Esophagus squamous epithelium (tissue), 5 donors: ENCODE results near the gene JUNB. TPM values are rescaled to one million over a fixed set of nuclear protein-coding genes. Genes with fewer than 3 reads are reported as not detected.
A peak's percentile ranks its signal among the peaks of the same experiment; 100 is the strongest.

ENCODE experiments used
- DNase-seq: peaks from one replicate; lab custom pipeline; 2025; lab: John Stamatoyannopoulos, UW
- H3K27ac ChIP-seq, 4 donors: fragments of 200-600 bp; sonication (generic); one replicate each; pipeline ENCODE4 v1.5.1; 2016 to 2019; ENCODE audit warnings: mild to moderate bottlenecking in 1 of 4
- H3K27me3 ChIP-seq, 4 donors: fragments of 200-600 bp; sonication (generic); 1 replicate in 3 of 4; 2 replicates in 1 of 4; pipeline versions ENCODE4 v1.5.1 to v1.6.0; 2017 to 2021; ENCODE audit warnings: antibody characterized with exemption in 1 of 4
- H3K36me3 ChIP-seq, 3 donors: fragments of 200-600 bp; sonication (generic); one replicate each; pipeline ENCODE4 v1.5.1; 2016 to 2019
- H3K4me1 ChIP-seq, 3 donors: fragments of 200-600 bp; sonication (generic); one replicate each; pipeline ENCODE4 v1.5.1; 2017 to 2019
- H3K4me3 ChIP-seq, 4 donors: fragments of 200-600 bp; sonication (generic); 1 replicate in 3 of 4; 2 replicates in 1 of 4; pipeline ENCODE4 v1.5.1; 2016 to 2019; ENCODE audit warnings: mild to moderate bottlenecking in 2 of 4, moderate library complexity in 1 of 4
- H3K9me3 ChIP-seq, 3 donors: fragments of 200-600 bp; sonication (generic); one replicate each; pipeline ENCODE4 v1.5.1; 2016 to 2019
- POLR2A ChIP-seq, 4 donors: fragments of 450-650 bp; IDR thresholded peaks; one replicate each; pipeline ENCODE4 v1.6.1; 2017; ENCODE audit warnings: antibody characterized with exemption in 4 of 4, mild to moderate bottlenecking in 4 of 4, moderate library complexity in 3 of 4
- WGBS, 2 donors: methylation state at CpG; one replicate each; pipeline ENCODE4 v1.1.5; 2018; 5-methylcytosine and 5-hydroxymethylcytosine counted together
- intact Hi-C: fragments of 100-400 bp; cut with DNase I; formaldehyde crosslinking; loops from one replicate; pipeline ENCODE4 v1.15.0; 2022
- total RNA-seq, 4 donors: library from RNA; depleted of rRNA; stranded (reverse); fragments of >200 nt; gene quantifications; one replicate each; pipeline ENCODE4 v1.1.0, GENCODE V29; 2016
- TF ChIP-seq, protein P1 (sequence below), 6 experiments: fragments of 450-650 bp in 4 of 6; fragments of 200-600 bp in 2 of 6; sonication (generic) in 2 of 6; IDR thresholded peaks; one replicate each; pipeline ENCODE4 v1.5.1; 2016 to 2019; ENCODE audit warnings: antibody characterized with exemption in 6 of 6, mild to moderate bottlenecking in 4 of 6, moderate library complexity in 4 of 6
- donor health status: DM: yes; HTN: yes; CAD: no.

Gene JUNB
- total RNA-seq, 4 donors from 2014 or later = 260 to 945 (median 388) TPM

DNA sequence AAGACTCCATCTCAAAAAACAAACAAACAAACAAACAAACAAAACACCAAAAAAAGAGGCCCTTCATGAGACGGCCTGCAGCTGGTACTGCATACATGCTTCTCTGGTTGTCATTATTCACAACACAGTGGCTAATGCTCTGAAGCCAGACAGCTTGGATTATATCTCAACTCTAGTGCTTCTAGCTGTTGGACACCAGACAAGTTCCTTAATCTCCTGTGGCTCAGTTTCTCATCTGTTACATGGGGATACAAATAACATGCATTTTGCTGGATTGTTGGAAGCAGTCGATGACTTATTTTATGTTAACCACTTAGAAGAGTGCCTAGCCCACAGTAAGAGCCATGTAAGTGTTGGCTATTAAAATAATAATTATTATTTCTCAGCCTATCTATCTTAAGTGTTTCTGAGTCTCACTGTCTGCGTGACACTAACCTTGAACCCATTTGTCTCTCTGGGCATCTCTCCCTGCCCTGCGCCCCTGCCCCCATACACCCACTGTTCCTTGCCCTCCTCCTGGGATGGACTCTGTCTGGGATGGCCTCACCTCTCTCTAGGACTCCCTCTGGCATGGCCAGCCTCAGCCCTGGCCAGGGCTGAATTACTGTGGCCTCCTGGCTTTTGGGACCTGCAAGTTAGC lies 3.1 kb upstream of the JUNB start:
- H3K27me3 ChIP-seq = no peaks in the 10 kb centered on the region
- peak overlapping the region; percentile 79 to 89 (median 88) for H3K4me3 ChIP-seq
- DNase-seq = no peak
- WGBS, 2 donors = 27% methylated on average over 4 of the region's 4 CpGs
- H3K27ac ChIP-seq = peak overlapping the region; percentile 99
- TF ChIP-seq POLR2A (IDR thresholded peaks at IDR 0.05) = no peak
- TF ChIP-seq, protein P1, sequence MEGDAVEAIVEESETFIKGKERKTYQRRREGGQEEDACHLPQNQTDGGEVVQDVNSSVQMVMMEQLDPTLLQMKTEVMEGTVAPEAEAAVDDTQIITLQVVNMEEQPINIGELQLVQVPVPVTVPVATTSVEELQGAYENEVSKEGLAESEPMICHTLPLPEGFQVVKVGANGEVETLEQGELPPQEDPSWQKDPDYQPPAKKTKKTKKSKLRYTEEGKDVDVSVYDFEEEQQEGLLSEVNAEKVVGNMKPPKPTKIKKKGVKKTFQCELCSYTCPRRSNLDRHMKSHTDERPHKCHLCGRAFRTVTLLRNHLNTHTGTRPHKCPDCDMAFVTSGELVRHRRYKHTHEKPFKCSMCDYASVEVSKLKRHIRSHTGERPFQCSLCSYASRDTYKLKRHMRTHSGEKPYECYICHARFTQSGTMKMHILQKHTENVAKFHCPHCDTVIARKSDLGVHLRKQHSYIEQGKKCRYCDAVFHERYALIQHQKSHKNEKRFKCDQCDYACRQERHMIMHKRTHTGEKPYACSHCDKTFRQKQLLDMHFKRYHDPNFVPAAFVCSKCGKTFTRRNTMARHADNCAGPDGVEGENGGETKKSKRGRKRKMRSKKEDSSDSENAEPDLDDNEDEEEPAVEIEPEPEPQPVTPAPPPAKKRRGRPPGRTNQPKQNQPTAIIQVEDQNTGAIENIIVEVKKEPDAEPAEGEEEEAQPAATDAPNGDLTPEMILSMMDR (IDR thresholded peaks at IDR 0.05) = no peak
- H3K4me1 ChIP-seq = peaks cover 62 to 79% (median 75%) of the 10 kb centered on the region in 3 donors
- no peaks in the 10 kb centered on the region for H3K9me3 ChIP-seq
- intact Hi-C loops = no loop called here
- peaks cover 0 to 11% (median 0%) of the 10 kb centered on the region in 3 donors for H3K36me3 ChIP-seq

DNA sequence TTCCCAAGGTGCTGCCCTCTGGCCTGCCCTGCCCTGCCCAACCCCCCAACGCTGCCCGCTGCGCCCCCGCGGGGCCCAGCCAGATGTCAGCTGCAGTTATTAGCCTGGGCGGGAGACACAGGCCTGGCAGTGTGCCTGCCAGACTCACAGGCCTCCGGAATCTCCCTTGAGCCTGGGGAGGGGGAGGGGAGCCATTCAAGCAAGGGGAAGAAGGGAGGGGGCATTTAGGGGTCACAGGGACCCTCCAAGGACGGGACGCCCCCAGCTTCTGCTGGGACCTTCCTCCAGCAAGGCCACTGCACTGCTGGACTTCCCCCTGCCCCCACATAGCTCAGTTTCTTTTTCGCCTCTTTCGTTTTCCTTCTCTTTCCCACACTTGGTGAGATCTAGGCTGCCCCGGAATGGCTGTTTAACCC lies 2.6 kb upstream of the JUNB start:
- Histone ChIP-seq H3K27ac (peak overlapping the region; percentile 99), H3K27me3 (no peaks in the 10 kb centered on the region), H3K9me3 (no peaks in the 10 kb centered on the region), H3K4me3 (peak overlapping the region; percentile 79 to 89 (median 88)), H3K36me3 (peaks cover 0 to 11% (median 0%) of the 10 kb centered on the region in 3 donors), H3K4me1 (peaks cover 56 to 77% (median 70%) of the 10 kb centered on the region in 3 donors)
- DNase-seq = no peak
- WGBS, 2 donors = 0 to 2% methylated on average over 2 to 6 of the region's 12 CpGs
- TF ChIP-seq, protein P1 (IDR thresholded peaks at IDR 0.05) = no peak
- peak in 1 of 4 donors; percentile 12 for TF ChIP-seq POLR2A (IDR thresholded peaks at IDR 0.05)
- intact Hi-C loops = no loop called here

DNA sequence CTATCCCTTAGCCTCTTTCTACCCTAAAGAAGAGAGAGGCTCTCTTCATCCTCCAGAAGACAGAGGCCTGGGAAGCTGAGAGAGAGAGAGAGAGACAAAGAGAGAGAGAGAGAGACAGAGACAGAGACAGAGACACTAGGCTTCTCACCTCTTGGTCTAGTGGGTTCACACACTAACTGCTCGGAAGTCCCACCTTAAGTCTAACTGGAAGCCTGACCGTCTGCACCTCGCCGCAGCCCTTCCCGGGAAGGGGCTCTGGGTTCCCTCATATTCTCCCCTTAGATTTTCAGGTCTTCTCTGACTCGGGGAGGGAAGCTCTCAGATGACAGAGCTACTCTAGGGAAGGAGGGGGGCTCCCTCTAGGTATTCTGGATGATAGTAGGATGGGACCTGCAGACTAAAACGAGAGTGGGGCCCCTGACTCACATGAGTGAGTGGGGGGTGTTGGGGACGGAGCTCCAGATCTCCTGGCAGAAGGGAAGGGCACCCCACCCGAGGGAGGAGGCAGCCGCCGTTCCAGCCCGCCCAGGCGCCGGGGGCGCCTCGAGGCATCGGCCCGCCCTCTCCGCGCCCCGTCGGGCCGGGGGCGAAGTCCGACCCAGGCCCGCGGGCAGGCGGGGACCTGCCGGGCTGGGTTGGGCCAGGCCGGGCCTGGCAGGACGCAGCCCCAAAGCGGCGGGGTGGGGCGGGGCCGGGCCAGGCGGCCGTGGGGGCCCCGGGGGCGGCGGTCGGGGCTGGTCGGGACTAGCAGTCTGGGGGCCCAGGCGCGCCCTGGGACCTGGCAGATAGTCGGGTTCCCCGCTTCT lies 2.0 kb upstream of the JUNB start:
- Histone ChIP-seq H3K4me1 (peaks cover 54 to 77% (median 64%) of the 10 kb centered on the region in 3 donors), H3K27me3 (no peaks in the 10 kb centered on the region), H3K27ac (peak overlapping the region; percentile 99), H3K4me3 (peak overlapping the region; percentile 79 to 89 (median 88)), H3K36me3 (peaks cover 0 to 11% (median 0%) of the 10 kb centered on the region in 3 donors), H3K9me3 (no peaks in the 10 kb centered on the region)
- no peak for DNase-seq
- intact Hi-C loops = no loop called here
- 0 to 6% methylated on average over 5 of the region's 46 CpGs for WGBS, 2 donors
- TF ChIP-seq, protein P1 (IDR thresholded peaks at IDR 0.05) = no peak
- TF ChIP-seq POLR2A (IDR thresholded peaks at IDR 0.05) = no peak

DNA sequence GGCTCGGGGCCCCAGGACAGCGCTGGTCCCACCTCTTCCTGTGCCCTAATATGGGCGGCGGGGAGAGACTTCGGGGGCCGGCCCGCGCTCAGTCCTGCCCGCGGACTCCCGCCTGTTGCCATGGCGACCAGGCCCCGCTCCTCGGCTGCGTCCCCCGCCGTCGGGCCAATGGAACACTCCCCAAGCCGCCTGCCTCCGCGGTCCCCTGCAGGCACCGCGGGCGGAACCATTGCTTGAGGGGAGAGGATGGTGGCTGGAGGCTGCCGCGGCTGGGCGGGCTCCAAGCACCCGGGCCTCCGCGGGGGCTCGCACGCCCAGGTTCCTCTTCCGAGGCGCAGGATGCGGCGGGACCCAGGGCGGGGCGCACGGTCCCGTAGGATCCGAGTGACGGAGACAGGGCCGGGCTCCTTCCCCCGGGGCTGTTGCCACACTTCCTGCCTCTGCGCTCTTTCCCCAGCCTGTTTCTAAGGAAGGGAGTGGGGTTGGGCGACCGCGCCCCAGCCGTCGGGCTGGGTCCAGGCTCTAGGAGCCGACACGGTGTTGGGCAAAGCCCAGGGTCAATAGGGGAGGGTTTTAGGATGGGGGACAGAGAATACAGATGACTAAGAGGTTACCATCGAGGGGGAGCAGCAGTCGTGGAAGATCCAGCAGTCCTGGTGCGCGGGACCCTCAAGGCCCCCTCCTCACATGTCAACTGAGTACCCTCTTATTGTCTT lies 1.2 kb upstream of the JUNB start:
- H3K27ac ChIP-seq = peak overlapping the region; percentile 99
- peaks cover 54 to 77% (median 63%) of the 10 kb centered on the region in 3 donors for H3K4me1 ChIP-seq
- 0% methylated on average over 6 to 12 of the region's 56 CpGs for WGBS, 2 donors
- TF ChIP-seq, protein P1 (IDR thresholded peaks at IDR 0.05) = no peak
- TF ChIP-seq POLR2A (IDR thresholded peaks at IDR 0.05) = peak in 3 of 4 donors; percentile 20 to 95 (median 94)
- H3K9me3 ChIP-seq = no peaks in the 10 kb centered on the region
- peaks cover 0 to 11% (median 0%) of the 10 kb centered on the region in 3 donors for H3K36me3 ChIP-seq
- H3K27me3 ChIP-seq = no peaks in the 10 kb centered on the region
- peak; percentile 80 for DNase-seq
- intact Hi-C loops = no loop called here
- H3K4me3 ChIP-seq = peak overlapping the region; percentile 79 to 89 (median 88)
